Activated T-cell treated with anti-CD3 and anti-CD28 coated beads, Interleukin-2, amount 50 U/mL, for 1 hour (primary cell): ENCODE results near the gene ROR1.

ENCODE experiments used
- DNase-seq: peaks from one replicate; pipeline ENCODE4 v3.0.0-alpha.2; 2020

Gene ROR1

DNA sequence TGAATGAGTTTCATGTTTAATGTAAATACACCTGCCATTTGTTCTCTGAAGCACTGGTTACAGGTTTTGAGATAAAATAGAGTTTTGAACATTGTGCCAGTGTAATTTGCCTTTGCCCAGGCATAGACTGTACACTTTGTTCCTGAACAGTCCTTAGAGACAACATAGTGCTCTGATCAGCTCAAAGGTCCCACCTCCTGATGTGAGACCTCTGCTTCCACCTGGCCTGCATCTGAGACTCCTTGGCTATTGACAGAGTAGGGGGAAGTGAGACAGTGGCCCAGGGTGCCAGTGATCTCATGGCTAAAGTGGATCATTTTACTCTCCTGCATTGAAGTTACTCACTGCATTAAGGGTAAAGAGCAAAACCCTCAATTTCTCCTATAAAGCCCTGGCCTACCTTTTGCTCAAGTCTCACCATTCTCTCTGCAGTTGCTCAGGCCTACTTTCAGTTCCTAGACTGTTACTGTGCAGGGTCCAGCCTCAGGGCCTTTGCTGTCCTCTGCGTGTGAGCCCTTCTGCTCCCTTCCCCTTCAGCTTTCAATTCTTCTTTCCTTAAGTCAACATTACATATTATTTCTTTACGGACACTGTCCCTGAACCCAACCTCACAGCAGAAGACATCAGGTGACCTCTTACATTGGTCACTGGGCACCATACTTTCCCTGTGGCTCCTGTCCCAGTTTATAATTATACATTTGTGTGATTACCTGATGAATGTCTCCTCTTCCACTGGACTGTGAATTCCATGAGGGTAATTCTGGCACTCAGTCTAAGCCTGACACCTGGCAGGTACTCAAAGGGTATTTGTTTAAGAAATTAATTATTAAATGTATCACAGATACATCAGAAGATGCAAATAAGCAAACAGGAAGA lies 142.9 kb downstream of the ROR1 start:
- no peak for DNase-seq

DNA sequence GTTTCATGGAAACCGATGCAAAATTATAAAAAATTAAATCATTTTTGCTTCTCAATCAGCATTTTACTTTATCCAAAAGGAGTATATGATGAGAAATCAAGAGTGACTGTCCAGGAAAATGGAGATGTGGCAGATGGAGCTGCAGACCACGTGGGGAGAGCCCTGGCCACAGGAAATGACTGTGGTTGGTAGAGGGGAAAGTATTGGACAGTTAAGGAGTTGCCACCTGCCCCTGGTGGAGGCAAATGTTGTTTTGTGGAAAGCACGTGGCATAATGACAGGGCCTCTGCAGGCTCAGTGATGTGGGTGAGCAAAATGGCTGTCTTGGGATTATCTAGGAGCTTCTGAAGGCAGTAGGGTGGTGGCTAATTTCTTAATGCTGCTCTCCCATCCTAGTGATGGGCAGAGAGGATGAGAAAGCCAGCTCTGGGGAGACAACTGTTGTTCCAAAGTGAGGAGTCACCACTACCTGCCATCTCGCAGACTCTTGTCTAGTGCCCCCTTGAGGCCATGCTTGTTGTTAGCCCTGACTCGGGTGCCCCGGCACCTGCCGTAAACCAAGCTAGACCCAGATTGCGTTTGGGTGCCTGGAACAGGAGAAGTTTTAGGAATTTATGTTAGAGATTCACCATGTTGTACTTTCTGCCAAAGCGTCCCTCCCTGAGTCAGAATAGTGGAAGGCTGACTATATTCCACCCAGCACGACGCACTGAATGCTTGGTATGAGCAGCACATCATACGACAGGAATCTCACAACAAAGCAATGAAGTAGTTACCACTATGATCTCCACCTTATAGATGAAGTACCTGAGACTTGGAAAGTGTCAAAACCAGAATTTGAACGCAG lies 144.0 kb downstream of the ROR1 start:
- no peak for DNase-seq

DNA sequence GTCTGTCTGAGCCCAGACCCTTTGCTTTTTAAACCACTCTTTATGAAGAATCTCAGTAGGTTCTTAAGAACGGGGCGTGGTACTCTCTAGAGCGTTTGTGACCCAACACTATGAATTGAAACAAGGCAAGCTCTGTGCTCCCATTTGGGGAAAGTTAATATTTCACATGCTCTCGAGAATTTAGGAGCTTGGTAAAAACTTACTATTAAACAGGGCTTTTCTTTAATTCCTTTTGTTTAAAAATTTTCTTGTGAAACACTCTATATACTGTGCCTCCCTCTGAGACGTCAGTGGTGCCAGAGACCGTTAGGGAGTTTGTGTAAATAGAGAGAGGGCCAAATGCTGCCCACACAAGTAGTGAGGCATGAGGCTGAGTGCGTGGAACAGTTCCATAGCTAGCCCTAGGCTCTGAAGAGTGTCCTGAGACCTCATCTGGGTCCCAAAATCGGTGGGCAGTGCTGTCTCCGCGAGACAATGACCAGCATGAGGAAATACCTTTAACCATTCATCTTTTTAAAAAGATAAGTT lies 144.7 kb downstream of the ROR1 start:
- DNase-seq = no peak

DNA sequence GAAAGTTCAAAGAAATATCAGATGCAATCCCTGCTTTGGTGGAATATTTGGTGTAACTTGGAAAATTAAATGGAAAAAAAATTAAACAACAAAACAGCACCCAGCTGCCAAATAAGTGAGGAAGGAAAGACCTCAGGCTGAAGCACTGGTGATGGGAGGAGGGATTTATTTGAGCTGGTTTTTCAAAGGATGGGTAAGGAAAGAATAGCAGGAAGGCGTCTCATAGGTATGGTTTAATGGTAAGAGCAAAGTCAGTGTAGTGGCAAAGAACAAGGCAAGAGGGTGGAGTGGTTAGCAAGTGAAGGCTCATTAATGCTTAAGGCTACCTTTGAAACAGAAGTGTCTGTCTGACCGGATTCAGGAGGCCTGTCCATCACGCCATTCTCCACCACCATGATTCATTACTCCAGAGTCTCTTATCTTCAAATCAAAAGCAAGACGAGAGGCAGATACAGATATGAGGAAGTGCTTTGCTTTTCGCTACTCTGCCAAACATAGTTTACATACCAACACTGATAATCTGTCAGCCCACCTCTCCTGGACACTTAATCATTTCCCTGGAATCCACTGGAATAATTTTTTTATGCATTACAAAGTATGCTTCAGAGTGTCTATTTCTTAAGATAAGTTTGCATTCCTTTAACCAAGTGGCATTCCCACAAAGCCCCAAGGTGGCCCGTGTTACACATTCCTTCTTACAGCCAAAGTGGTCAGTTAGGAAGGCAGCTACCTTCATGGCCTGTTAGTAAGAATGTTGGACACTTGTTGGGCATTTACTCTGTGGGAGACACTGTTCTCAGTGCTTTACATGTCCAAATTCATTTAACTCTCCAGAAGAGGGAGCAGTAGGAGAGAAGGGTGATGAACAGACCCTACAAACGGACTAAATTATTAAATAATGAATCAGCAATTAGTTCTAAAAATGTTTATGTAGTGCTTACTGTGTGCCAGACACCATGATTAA lies 146.6 kb downstream of the ROR1 start:
- no peak for DNase-seq

DNA sequence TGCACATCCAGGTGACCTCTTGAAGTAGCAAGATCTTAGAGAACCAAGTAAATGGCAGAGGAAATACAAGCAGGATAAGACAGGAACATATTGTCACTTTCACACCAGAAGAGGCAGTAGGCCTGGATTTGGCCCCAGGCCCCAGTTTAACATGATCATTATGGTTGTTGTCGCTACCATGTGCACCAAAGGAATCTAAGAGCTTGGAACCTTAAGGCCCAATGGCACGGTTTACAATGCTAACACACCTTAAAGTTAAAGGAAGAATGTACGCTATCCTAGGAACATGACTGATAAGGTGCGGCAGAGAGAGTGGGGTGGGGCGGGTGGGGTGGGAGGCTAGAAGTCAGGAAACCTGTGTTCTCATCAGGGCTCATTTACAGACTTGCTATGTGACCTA lies 147.5 kb downstream of the ROR1 start:
- DNase-seq = no peak

DNA sequence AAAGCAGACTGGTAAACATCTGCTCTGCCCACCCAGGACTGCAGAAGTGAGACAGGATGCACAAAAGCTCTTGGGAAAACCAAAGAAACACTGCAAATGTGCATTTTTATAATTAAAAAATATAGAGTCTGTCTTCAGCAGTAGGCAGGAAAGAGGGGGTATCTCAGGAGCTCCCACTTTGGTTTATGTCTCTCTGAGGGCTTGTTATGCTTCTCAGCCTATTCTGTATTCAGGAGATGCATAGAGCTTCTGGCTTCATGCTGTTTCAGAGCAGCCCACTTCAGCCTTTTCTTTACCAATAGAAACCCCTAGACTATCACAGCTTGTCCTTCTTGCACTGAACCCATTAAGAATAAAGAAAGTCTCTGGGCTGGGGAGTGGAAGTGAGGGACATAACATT lies 148.0 kb downstream of the ROR1 start:
- no peak for DNase-seq

DNA sequence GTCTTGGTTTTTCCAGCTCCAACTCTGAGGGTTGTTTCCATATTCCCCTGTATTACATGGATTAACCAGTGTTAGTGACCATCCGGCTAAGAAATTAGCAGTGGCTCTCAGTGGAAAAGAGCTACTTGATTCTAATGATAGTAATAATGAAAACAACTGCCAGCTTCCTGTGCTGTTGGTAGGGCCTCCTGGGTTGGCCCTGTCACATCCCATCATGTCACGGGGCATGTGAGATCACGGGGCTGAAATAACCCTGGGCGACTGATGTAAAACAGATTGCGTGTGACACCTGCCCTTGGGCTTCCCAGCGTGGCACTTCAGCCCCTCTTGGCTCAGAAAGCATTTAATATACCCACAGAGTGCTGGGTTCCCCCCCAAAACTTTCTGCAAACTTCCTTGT lies 149.0 kb downstream of the ROR1 start:
- no peak for DNase-seq

DNA sequence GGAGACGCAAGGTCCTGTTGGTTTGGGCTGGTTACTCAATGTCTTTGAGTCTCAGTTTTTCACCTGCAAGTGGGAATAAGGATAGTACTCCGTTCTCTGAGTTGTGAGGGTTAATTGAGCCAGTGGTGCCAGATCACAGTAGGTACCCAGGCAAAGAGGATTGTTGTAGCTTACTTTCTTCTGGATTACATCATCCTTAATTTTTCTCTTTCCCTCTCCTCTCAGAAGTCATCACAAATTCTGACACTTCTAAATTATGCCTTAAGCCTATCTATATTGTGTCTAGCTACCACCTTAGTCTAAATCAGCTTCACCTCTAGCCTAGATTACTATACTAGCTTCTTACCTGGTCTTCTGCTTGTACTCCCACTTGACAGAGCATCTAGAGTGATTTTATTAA lies 149.5 kb downstream of the ROR1 start:
- no peak for DNase-seq

DNA sequence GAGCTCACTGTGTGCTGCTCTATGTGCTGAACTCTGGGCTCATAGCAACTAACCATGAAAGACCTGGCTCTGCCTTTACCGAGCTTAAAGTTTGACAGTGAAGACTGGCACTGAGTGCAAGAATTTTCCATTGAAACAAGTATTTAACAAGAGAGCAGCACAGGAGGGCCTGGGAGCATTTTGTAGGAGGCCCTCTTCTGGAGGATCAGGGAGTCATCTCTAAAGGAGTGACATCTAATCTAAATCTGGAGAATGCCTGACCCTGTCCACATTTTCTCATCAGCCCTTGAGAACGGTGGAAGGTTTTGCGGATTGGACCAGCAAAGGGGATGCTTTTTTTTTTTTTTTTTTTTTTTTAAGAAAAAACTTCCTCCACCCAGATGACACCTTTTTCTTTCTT lies 150.8 kb downstream of the ROR1 start:
- no peak for DNase-seq

DNA sequence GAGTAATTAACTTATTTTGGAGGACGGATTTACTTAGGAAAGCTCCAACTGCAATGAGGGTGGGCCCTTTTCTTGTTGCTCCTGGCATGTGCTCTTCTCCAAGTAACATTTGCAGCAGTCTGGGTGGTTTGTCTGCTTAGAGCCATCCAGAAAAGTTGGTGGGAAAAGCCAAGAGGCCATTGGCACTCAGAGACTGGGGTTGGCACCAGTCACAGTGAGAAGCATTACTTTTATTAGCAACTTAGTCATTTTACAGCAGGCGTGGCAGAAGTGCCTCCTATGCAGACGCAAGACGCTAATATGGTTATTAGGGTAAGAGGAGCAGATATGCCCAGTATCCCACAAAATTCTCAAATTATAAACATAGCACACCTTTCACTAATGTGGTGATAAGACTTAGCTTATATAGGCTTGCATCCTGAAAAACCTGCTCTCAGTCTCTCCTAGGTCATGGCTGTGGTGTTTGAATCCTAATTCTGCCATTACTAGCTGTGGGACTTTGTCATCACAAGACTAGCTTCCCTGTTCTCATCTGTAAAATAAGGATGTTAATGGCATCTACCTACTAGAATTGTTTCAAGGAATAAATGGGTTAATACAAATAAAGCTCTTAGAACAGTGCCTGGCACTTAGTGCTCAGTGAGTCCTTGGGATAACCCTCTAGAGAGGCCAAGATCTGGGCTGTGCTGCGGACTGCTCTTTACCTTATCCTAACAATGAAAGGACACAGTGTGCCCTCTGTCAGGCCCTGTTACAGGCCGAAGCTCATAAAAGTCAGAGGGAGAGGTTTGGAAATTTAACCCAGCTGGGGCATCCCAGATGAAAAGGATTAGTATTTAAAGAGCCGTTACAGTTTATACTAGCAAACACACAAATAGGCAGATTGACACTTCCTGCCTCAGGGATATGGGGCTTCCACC lies 154.6 kb downstream of the ROR1 start:
- no peak for DNase-seq

DNA sequence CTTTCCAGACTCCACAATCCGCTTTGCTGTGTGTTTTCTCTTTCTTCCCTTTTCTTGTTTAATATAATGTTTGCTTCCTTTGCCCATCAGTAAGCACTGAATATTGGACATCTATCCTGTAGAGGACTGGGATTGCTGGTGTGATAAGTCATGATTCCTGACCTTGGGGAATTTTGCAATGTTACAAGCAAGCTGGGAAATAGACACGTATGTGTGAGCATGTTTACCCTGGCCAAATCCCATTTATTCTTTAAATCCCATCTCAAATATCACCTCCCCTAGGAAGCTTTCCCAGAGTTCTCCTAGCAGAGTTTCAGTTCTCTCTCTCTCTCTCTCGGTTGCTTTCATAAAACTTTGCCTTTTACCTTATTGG lies 155.3 kb downstream of the ROR1 start:
- DNase-seq = no peak

DNA sequence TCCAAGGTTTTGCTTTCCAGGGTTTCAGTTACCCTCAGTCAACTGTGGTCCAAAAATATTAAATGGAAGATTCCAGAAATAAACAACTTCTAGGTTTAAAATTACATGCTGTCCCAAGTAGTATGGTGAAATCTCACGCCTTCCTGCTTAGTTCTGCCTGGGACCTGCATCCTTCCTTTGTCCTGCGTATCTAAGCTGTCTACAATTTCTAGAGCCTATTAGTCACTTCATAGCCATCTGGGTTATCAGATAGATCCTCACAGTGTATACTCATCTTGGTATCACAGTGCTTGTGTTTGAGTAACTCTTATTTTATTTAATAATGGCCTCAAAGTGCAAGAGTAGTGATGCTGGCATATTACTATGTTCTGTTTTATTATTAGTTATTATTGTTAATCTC lies 157.7 kb downstream of the ROR1 start:
- no peak for DNase-seq

DNA sequence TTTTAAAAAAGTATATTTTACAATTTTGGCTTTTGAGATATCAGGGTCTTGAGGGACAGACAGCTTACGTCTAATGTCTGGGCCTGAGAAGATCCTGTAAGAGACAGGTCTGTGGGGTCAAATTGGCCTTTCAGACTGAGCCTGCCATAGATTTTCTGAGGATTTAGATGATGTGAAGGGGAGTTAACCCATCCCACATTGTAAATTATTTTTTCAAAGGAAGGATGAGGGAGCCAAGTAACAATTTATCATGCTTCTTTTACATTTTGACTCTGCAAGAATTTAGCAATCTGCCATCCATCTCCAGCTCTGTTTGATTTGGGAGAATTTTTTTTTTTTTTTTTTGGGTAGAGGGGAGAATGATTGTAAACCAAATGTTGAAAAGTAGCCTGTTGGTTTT lies 160.9 kb downstream of the ROR1 start:
- no peak for DNase-seq

DNA sequence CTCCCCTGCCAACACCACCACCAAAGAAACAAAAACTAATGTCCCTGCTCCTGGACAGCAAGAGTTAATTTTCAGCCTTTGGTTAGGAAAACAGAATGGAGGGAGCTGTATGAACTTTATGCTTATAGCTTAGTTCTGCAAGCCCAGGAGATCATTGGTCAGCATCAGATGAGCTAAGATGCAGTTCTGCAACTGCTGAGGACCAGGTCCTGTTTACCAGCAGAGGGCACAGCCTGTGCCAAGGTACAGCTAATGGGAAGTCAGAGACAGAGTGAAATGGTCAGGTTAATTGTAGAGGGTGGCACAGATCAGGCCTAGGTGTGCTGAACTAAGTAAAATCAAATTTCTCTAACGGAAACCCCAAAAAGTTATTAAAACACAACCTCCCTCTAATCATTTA lies 161.3 kb downstream of the ROR1 start:
- DNase-seq = no peak

DNA sequence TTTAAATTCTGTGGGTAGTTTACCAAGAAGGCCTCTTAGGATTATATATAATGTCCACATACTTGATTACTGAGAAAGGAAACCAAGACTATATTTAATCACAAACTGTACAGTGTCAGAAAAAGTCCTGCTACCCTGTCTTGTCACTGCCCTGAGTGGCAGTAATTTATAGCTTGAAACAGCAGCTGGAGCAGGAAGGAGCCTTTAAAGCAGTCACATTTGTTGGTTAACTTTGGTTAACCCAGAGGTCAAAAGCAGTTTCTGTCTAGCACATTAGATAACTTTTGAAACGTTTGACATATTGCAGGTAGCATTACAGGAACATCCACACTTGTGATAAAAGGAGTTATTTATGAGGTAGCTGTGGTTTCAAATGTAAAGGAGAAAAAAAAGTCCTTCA lies 161.7 kb downstream of the ROR1 start:
- DNase-seq = no peak

DNA sequence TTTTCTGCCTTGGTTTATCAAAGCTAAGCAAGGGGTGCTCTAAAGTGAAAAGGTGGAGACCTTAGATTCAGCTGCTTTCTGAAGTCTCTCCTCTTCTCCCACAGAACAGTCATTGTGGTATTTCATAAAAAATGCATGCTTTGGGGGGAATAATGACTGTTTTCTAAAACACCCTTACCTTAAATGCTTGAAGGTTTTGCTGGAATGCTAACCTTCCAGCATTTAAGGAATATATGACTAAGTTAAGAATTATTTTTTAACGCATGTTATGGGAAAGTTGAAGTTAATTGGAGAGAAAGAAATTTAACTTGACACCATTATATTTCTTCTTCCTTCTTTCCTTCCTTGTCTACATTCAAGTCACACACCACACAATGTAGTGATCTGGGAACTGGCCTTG lies 162.5 kb downstream of the ROR1 start:
- DNase-seq = no peak

DNA sequence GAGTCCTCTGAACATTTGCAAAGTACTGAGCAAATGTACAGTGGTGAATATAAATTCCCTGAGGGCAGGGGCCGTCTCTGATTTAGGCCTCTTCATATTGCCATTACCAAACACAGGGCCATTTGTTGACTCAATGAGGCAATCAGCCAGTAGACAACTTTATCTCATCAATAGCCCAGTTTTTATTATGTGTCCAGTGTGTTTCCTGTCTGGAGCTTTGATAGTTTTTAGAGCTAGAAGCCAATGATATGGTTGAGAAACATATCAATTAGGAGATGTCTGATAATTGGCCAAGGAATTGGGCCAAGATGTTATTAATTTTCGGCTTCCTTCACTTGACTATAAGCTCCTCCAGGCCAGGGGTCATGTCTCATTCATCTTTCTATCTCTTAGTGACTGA lies 163.0 kb downstream of the ROR1 start:
- DNase-seq = no peak

DNA sequence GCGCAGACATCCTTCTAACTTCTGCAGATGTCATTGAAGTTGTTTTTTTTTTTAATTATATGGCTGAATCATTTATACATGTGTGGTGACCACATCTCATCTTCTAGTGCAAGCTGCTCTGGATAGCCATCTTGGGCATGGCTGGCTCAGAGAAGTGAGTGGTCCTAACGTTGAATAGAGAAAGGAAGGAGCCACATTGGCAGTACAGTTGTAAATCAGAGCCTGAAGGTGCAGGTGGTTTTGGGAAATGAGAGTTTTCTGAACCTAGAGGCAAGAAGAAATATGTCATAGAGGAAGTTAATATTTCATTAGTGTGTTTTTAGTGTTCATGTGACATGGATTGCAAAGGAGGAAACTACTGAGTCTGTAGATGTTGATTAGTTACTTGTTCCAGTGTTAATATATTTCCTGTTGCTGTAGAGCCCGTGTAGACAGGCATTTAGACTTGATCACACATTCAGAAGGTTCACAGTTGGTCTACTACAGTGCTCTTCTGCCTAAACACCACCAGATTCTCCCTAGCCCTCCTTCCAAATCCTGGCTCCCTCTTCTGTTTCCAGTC lies 163.7 kb downstream of the ROR1 start:
- DNase-seq = no peak

DNA sequence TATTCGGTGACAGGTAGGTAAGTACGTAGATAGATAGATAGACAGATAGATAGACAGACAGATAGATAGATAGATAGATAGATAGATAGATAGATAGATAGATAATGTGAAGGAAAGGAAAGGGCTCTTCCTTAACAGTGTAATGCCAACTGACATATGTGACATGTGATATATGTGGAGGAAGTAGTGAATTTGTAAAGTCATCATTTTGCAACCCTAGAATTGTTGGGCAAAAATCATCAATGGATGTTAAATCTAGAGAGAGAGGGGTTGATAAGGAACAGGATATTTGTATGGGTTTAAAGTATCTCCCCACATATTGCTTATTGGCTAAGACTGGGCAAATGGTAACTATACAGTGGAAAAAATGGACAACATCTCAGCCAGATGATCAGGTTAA lies 166.6 kb downstream of the ROR1 start:
- DNase-seq = no peak

DNA sequence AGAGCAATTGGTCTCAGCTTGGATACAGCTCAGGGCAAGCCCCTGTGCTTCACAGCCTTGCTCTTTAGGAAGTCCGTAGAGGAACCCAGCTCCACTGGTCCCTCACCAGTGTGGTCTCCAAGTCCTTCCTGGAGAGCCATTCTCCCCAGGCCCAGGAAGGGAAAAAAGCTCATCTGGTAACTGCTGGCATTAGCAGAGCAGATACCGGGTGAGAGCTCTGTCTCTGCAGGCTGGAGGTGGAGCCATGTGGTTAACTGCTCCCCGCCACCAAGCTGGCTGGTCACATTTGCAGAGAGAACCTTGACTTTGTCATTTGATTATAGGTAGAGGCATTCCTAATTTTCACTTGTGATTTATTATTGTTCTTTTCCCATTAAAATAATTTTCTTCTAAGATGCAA lies 169.6 kb downstream of the ROR1 start:
- DNase-seq = no peak

DNA sequence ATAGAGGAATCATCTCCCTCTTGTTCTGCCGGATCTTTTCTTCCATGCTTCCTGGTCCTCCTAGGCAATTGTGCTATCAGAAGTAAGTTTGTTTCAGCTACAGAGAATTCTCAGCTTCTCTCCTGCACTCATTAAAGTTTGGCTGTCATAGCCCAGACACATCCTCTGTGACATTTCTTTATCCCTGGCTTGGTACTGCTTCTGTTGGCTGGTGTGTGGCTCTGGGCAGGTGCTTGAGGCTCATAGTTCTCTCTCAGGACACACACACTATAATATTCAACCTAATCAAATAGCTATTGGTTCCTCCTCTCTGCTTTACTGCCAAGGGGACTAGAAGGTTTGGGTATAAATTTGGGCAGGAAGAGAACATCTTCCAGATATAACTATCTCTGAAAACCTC lies 172.1 kb downstream of the ROR1 start:
- DNase-seq = no peak
